Adrenal gland (tissue), 5 donors: Measurements from ENCODE around the gene ICA1.

Experiments used
- CTCF ChIP-seq, 6 experiments: fragments of 450-650 bp in 4 of 6; fragments of 200-600 bp in 2 of 6; sonication (generic) in 1 of 6; IDR thresholded peaks; 1 replicate in 5 of 6; 2 replicates in 1 of 6; pipeline versions ENCODE4 v1.5.1 to v1.8.0; 2016 to 2021; ENCODE audit warnings: antibody characterized with exemption in 6 of 6, mild to moderate bottlenecking in 2 of 6, moderate library complexity in 1 of 6
- POLR2A ChIP-seq, 2 donors: fragments of 450-650 bp; IDR thresholded peaks; one replicate each; pipeline ENCODE4 v1.6.1; 2017; ENCODE audit warnings: antibody characterized with exemption in 2 of 2, mild to moderate bottlenecking in 2 of 2, moderate library complexity in 1 of 2
- donor health status: DM: no; HTN: no; CAD: no.

GRCh38 chr7:8246020-8246419 is 15.9 kb downstream of the ICA1 start:
- TF ChIP-seq CTCF (IDR thresholded peaks at IDR 0.05) (no peak), POLR2A (IDR thresholded peaks at IDR 0.05) (no peak)
